Liver (tissue), 3 donors: Measurements from ENCODE around the gene RASGRF2.

Experiments used
- FOXA1 ChIP-seq: IDR thresholded peaks from 2 replicates; pipeline ENCODE4 v1.6.1; 2016; ENCODE audit warnings: antibody characterized with exemption
- JUND ChIP-seq, 2 donors: IDR thresholded peaks; 2 replicates each; pipeline ENCODE4 v1.6.1; 2016; ENCODE audit warnings: antibody characterized with exemption in 2 of 2
- RXRA ChIP-seq, 2 donors: IDR thresholded peaks; 2 replicates each; pipeline ENCODE4 v1.6.1; 2017 to 2018; ENCODE audit warnings: antibody characterized with exemption in 2 of 2, mild to moderate bottlenecking in 1 of 2
- TAF1 ChIP-seq: conservative IDR thresholded peaks from 2 replicates; pipeline ENCODE4 v1.6.1; 2016; ENCODE audit warnings: antibody characterized with exemption, mild to moderate bottlenecking
- YY1 ChIP-seq: IDR thresholded peaks from 2 replicates; pipeline ENCODE4 v1.6.1; 2016; ENCODE audit warnings: antibody characterized with exemption, mild to moderate bottlenecking
- TF ChIP-seq, protein P1 (sequence below): IDR thresholded peaks from 2 replicates; pipeline ENCODE4 v1.6.1; 2016; ENCODE audit warnings: antibody characterized with exemption, mild to moderate bottlenecking
- TF ChIP-seq, protein P2 (sequence below): IDR thresholded peaks from 2 replicates; pipeline ENCODE4 v1.6.1; 2016; ENCODE audit warnings: antibody characterized with exemption
- TF ChIP-seq, protein P3 (sequence below): fragments of 150-350 bp; IDR thresholded peaks from 2 replicates; pipeline ENCODE4 v1.5.1; 2017; ENCODE audit warnings: improper control_type of control experiment, low read depth, low read length; ENCODE audit not compliant: missing input control
- TF ChIP-seq, protein P4 (sequence below): IDR thresholded peaks from 2 replicates; pipeline ENCODE4 v1.6.1; 2016; ENCODE audit warnings: antibody characterized with exemption
- donor health status: healthy.
- donor health status: healthy.

DNA sequence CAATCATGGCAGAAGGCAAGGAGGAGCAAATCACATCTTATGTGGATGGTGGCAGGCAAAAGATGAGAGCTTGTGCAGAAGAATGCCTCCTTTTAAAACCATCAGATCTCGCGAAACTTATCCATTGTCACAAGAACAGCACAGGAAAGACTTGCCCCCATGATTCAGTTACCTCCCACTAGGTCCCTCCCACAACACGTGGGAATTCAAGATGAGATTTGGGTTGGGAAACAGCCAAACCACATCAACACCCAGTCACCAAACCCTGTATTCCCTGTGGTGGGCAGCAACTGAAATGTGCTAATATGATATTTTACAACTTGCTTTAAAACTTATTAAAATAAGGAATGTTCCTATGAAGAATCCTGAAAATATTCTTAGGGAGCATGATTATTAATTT is 54.2 kb downstream of the RASGRF2 start:
- TF ChIP-seq, protein P1, sequence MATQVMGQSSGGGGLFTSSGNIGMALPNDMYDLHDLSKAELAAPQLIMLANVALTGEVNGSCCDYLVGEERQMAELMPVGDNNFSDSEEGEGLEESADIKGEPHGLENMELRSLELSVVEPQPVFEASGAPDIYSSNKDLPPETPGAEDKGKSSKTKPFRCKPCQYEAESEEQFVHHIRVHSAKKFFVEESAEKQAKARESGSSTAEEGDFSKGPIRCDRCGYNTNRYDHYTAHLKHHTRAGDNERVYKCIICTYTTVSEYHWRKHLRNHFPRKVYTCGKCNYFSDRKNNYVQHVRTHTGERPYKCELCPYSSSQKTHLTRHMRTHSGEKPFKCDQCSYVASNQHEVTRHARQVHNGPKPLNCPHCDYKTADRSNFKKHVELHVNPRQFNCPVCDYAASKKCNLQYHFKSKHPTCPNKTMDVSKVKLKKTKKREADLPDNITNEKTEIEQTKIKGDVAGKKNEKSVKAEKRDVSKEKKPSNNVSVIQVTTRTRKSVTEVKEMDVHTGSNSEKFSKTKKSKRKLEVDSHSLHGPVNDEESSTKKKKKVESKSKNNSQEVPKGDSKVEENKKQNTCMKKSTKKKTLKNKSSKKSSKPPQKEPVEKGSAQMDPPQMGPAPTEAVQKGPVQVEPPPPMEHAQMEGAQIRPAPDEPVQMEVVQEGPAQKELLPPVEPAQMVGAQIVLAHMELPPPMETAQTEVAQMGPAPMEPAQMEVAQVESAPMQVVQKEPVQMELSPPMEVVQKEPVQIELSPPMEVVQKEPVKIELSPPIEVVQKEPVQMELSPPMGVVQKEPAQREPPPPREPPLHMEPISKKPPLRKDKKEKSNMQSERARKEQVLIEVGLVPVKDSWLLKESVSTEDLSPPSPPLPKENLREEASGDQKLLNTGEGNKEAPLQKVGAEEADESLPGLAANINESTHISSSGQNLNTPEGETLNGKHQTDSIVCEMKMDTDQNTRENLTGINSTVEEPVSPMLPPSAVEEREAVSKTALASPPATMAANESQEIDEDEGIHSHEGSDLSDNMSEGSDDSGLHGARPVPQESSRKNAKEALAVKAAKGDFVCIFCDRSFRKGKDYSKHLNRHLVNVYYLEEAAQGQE: no peak
- TF ChIP-seq, protein P2, sequence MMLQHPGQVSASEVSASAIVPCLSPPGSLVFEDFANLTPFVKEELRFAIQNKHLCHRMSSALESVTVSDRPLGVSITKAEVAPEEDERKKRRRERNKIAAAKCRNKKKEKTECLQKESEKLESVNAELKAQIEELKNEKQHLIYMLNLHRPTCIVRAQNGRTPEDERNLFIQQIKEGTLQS: no peak
- TF ChIP-seq, protein P3, sequence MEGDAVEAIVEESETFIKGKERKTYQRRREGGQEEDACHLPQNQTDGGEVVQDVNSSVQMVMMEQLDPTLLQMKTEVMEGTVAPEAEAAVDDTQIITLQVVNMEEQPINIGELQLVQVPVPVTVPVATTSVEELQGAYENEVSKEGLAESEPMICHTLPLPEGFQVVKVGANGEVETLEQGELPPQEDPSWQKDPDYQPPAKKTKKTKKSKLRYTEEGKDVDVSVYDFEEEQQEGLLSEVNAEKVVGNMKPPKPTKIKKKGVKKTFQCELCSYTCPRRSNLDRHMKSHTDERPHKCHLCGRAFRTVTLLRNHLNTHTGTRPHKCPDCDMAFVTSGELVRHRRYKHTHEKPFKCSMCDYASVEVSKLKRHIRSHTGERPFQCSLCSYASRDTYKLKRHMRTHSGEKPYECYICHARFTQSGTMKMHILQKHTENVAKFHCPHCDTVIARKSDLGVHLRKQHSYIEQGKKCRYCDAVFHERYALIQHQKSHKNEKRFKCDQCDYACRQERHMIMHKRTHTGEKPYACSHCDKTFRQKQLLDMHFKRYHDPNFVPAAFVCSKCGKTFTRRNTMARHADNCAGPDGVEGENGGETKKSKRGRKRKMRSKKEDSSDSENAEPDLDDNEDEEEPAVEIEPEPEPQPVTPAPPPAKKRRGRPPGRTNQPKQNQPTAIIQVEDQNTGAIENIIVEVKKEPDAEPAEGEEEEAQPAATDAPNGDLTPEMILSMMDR: no peak
- TF ChIP-seq YY1 (no peak), FOXA1 (no peak), JUND (IDR thresholded peaks at IDR 0.05) (no peak), RXRA (IDR thresholded peaks at IDR 0.05) (no peak), TAF1 (no peak)
- TF ChIP-seq, protein P4, sequence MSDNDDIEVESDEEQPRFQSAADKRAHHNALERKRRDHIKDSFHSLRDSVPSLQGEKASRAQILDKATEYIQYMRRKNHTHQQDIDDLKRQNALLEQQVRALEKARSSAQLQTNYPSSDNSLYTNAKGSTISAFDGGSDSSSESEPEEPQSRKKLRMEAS: no peak
